Prostate gland (tissue), 2 donors: ENCODE measurements around the gene GGNBP2. TPM values are rescaled to one million over a fixed set of nuclear protein-coding genes. Genes with fewer than 3 reads are reported as not detected.
"Not testable (repeated sequence)": the region's sequence is repeated elsewhere in the genome, so short reads cannot be mapped to it uniquely, and the experiment has no call there.

ENCODE experiments used
- DNase-seq: peaks from one replicate; pipeline ENCODE4 v3.0.0-alpha.2; 2019; ENCODE audit warnings: low spot score
- H3K27ac ChIP-seq, 2 donors: fragments of 200-600 bp; sonication (generic); 2 replicates each; pipeline ENCODE4 v1.5.1; 2017 to 2019
- H3K27me3 ChIP-seq: fragments of 200-600 bp; sonication (generic); replicated peaks from 2 replicates; pipeline ENCODE4 v1.5.1; 2019; ENCODE audit not compliant: insufficient read depth
- H3K36me3 ChIP-seq, 2 donors: fragments of 200-600 bp; sonication (generic); 1 replicate in 1 of 2; 2 replicates in 1 of 2; pipeline versions ENCODE4 v1.5.1 to v1.8.1; 2017 to 2019
- H3K4me1 ChIP-seq: fragments of 200-600 bp; sonication (generic); replicated peaks from 2 replicates; pipeline ENCODE4 v1.5.1; 2019
- H3K4me3 ChIP-seq, 2 donors: fragments of 200-600 bp; sonication (generic); 2 replicates each; pipeline ENCODE4 v1.5.1; 2017 to 2019
- H3K9me3 ChIP-seq: fragments of 200-600 bp; sonication (generic); 2 replicates; pipeline ENCODE4 v1.5.1; 2017
- CTCF ChIP-seq, 4 experiments: fragments of 200-600 bp in 2 of 4; fragments of 450-650 bp in 2 of 4; sonication (generic) in 2 of 4; IDR thresholded peaks; 1 replicate in 3 of 4; 2 replicates in 1 of 4; pipeline ENCODE4 v1.5.1; 2016 to 2019; ENCODE audit warnings: antibody characterized with exemption in 4 of 4, mild to moderate bottlenecking in 2 of 4, moderate library complexity in 2 of 4
- POLR2A ChIP-seq: fragments of 450-650 bp; IDR thresholded peaks from one replicate; pipeline ENCODE4 v1.6.1; 2016; ENCODE audit warnings: antibody characterized with exemption, mild to moderate bottlenecking
- POLR2AphosphoS5 ChIP-seq: sonication (generic); formaldehyde crosslinking; IDR thresholded peaks from one replicate; pipeline ENCODE4 v1.6.1; 2017; ENCODE audit warnings: antibody characterized with exemption
- WGBS: methylation state at CpG from one replicate; pipeline ENCODE4 v1.1.5; 2018; 5-methylcytosine and 5-hydroxymethylcytosine counted together
- intact Hi-C: fragments of 100-400 bp; cut with DNase I; formaldehyde crosslinking; loops from one replicate; pipeline ENCODE4 v1.14.2; 2022
- total RNA-seq, 2 donors: library from RNA; depleted of rRNA; stranded (reverse); fragments of >200 nt; gene quantifications; one replicate each; pipeline ENCODE4 v1.1.0, GENCODE V29; 2016

GGNBP2 gene
- total RNA-seq, 2 donors from 2014 or later = 34.8 to 71.7 TPM

GRCh38 chr17:36507266-36507665, 37.5 kb upstream of the GGNBP2 start:
- 97% methylated on average over 6 of the region's 6 CpGs for WGBS
- Histone ChIP-seq H3K36me3 (peaks cover 0 to 4% of the 10 kb centered on the region in 2 donors), H3K27me3 (no peaks in the 10 kb centered on the region), H3K9me3 (no peaks in the 10 kb centered on the region), H3K4me3 (no peak overlapping the region), H3K4me1 (no peaks in the 10 kb centered on the region), H3K27ac (no peak overlapping the region)
- intact Hi-C loops = no loop called here
- TF ChIP-seq CTCF (IDR thresholded peaks at IDR 0.05) (no peak), POLR2AphosphoS5 (no peak), POLR2A (no peak)
- DNase-seq = no peak

- H3K36me3 ChIP-seq, DNase-seq: not testable (repeated sequence)
- WGBS = 92% methylated on average over 2 of the region's 2 CpGs
Observed at GRCh38 chr17:36508439-36508838, 36.3 kb upstream of the GGNBP2 start.

GRCh38 chr17:36509272-36509985, 35.3 kb upstream of the GGNBP2 start:
- DNase-seq = no peak
- Histone ChIP-seq H3K9me3 (no peaks in the 10 kb centered on the region), H3K4me3 (no peak overlapping the region), H3K36me3 (no peaks in the 10 kb centered on the region), H3K27ac (no peak overlapping the region), H3K4me1 (no peaks in the 10 kb centered on the region), H3K27me3 (no peaks in the 10 kb centered on the region)
- TF ChIP-seq CTCF (IDR thresholded peaks at IDR 0.05) = no peak
- TF ChIP-seq POLR2A = no peak
- intact Hi-C loops = no loop called here
- 92% methylated on average over 9 of the region's 9 CpGs for WGBS

More at GRCh38 chr17:36508439-36508838, 36.3 kb upstream of the GGNBP2 start:
- H3K9me3 ChIP-seq, H3K4me3 ChIP-seq, H3K27ac ChIP-seq, H3K4me1 ChIP-seq, intact Hi-C loops, H3K27me3 ChIP-seq: not testable (repeated sequence)

- intact Hi-C loops = no loop called here
- DNase-seq = no peak
- H3K4me3 ChIP-seq = no peak overlapping the region
- no peaks in the 10 kb centered on the region for H3K9me3 ChIP-seq
- no peaks in the 10 kb centered on the region for H3K4me1 ChIP-seq
- WGBS = 83% methylated on average over 14 of the region's 14 CpGs
- no peaks in the 10 kb centered on the region for H3K36me3 ChIP-seq
- no peak for TF ChIP-seq CTCF (IDR thresholded peaks at IDR 0.05)
- H3K27ac ChIP-seq = no peak overlapping the region
- H3K27me3 ChIP-seq = no peaks in the 10 kb centered on the region
Observed at GRCh38 chr17:36510636-36511035, 34.1 kb upstream of the GGNBP2 start.

- Histone ChIP-seq H3K36me3 (no peaks in the 10 kb centered on the region), H3K4me1 (no peaks in the 10 kb centered on the region), H3K9me3 (no peaks in the 10 kb centered on the region), H3K4me3 (no peak overlapping the region), H3K27ac (no peak overlapping the region), H3K27me3 (no peaks in the 10 kb centered on the region)
- TF ChIP-seq CTCF (IDR thresholded peaks at IDR 0.05) = no peak
- TF ChIP-seq POLR2A = no peak
- TF ChIP-seq POLR2AphosphoS5 = no peak
- WGBS = 91% methylated on average over 6 of the region's 6 CpGs
- intact Hi-C loops = no loop called here
- DNase-seq = no peak
Observed at GRCh38 chr17:36511216-36511615, 33.5 kb upstream of the GGNBP2 start.
